ENCODE data around the gene DSEL.

Gene DSEL

DNA sequence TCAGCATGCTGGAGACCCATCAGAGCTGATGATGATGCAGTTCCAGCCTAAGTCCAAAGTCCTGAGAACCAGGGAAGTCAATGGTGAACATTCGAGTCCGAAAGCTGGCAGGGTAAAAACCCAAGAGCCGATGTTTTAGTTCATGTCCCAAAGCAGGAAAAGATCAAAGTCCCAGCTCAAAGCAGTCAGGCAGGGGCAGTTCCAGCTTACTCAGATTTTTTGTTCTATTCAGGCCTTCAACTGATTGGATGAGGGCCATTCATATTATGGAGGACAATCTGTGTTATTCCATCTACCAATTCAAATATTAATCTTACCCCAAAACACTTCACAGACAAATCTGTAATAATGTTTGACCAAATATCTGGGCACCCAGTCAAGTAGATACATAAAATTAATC is 38.3 kb downstream of the DSEL start:
- ATAC-seq (ENCODE audit: insufficient read depth, low read depth) (no peak), DNase-seq (no peak)
- H3K27me3 ChIP-seq (ENCODE audit: insufficient read depth, low read length, poor library complexity) = no peaks in the 10 kb centered on the region
- no peak overlapping the region for H3K9ac ChIP-seq (ENCODE audit: low read depth, low read length)
- no peak for TF ChIP-seq EZH2 (IDR thresholded peaks at IDR 0.05; ENCODE audit: borderline replicate concordance, low read depth, low read length, severe bottlenecking)
- TF ChIP-seq, protein P1, sequence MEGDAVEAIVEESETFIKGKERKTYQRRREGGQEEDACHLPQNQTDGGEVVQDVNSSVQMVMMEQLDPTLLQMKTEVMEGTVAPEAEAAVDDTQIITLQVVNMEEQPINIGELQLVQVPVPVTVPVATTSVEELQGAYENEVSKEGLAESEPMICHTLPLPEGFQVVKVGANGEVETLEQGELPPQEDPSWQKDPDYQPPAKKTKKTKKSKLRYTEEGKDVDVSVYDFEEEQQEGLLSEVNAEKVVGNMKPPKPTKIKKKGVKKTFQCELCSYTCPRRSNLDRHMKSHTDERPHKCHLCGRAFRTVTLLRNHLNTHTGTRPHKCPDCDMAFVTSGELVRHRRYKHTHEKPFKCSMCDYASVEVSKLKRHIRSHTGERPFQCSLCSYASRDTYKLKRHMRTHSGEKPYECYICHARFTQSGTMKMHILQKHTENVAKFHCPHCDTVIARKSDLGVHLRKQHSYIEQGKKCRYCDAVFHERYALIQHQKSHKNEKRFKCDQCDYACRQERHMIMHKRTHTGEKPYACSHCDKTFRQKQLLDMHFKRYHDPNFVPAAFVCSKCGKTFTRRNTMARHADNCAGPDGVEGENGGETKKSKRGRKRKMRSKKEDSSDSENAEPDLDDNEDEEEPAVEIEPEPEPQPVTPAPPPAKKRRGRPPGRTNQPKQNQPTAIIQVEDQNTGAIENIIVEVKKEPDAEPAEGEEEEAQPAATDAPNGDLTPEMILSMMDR (IDR thresholded peaks at IDR 0.05; ENCODE audit: borderline replicate concordance, extremely low read depth, low read length, poor library complexity, severe bottlenecking) = no peak
- no peaks in the 10 kb centered on the region for H3K79me2 ChIP-seq (ENCODE audit: insufficient read depth, low read length)
- H3K9me3 ChIP-seq (ENCODE audit: insufficient read depth, low read length, severe bottlenecking) = no peaks in the 10 kb centered on the region
- H3K36me3 ChIP-seq (ENCODE audit: insufficient read depth, low read length) = no peaks in the 10 kb centered on the region
- no peak overlapping the region for H3K27ac ChIP-seq (ENCODE audit: low read length)
- no peak overlapping the region for H3K4me2 ChIP-seq (ENCODE audit: insufficient read depth, low read length)
- H3K4me1 ChIP-seq (ENCODE audit: insufficient read depth, low read length) = no peaks in the 10 kb centered on the region
- H2AFZ ChIP-seq (ENCODE audit: low read depth, low read length) = no peak overlapping the region
- H4K20me1 ChIP-seq (ENCODE audit: insufficient read depth, low read length) = no peaks in the 10 kb centered on the region
- H3K4me3 ChIP-seq (ENCODE audit: low read depth in 1 of 2, low read length in 2 of 2) = no peak overlapping the region

DNA sequence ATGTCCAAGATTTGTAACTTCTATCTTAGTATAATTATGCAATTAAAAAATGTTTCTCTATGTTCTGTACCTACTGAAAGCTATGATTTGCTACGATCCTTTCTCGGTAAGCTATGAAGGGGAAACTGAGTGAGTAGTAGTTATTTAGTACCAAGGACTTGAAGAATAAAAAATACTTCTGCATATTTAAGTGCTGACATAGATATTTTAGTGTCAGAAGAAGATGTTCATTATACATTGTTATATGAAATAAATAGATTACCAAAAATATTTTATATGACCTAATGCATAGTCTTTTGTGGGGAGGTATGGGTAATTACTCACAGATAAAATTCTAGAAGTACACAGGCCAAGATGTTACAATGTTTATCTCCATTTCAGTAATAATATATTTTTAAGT is 39.0 kb downstream of the DSEL start:
- Histone ChIP-seq H3K27ac (ENCODE audit: low read length) (no peak overlapping the region), H4K20me1 (ENCODE audit: insufficient read depth, low read length) (no peaks in the 10 kb centered on the region), H3K79me2 (ENCODE audit: insufficient read depth, low read length) (no peaks in the 10 kb centered on the region), H3K9me3 (ENCODE audit: insufficient read depth, low read length, severe bottlenecking) (no peaks in the 10 kb centered on the region), H3K4me1 (ENCODE audit: insufficient read depth, low read length) (no peaks in the 10 kb centered on the region), H3K4me2 (ENCODE audit: insufficient read depth, low read length) (no peak overlapping the region), H3K36me3 (ENCODE audit: insufficient read depth, low read length) (no peaks in the 10 kb centered on the region), H3K9ac (ENCODE audit: low read depth, low read length) (no peak overlapping the region), H3K4me3 (ENCODE audit: low read depth in 1 of 2, low read length in 2 of 2) (no peak overlapping the region), H2AFZ (ENCODE audit: low read depth, low read length) (no peak overlapping the region), H3K27me3 (ENCODE audit: insufficient read depth, low read length, poor library complexity) (no peaks in the 10 kb centered on the region)
- DNase-seq (no peak), ATAC-seq (ENCODE audit: insufficient read depth, low read depth) (no peak)
- TF ChIP-seq, protein P1 (IDR thresholded peaks at IDR 0.05; ENCODE audit: borderline replicate concordance, extremely low read depth, low read length, poor library complexity, severe bottlenecking) = no peak

DNA sequence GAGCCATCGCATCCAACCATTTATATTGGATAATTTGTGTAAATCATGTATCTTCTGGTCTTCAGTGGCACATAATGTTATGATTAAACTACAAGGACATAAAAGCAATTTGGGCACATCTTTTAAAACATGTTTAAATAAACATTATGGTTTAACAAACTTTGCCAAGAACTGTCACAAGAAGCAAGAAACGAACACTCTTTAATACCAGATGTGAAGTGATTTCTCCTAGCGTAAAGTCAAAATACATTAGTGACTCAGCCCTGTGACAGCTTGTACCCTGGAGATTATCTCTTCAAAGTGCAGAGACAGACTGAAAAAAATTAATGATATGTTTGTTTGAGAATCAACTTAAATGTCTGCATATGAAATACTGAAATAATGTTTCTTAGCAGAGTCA is 39.9 kb downstream of the DSEL start:
- DNase-seq = no peak
- Histone ChIP-seq H4K20me1 (ENCODE audit: insufficient read depth, low read length) (no peaks in the 10 kb centered on the region), H3K9ac (ENCODE audit: low read depth, low read length) (no peak overlapping the region), H3K27ac (ENCODE audit: low read length) (no peak overlapping the region), H2AFZ (ENCODE audit: low read depth, low read length) (no peak overlapping the region), H3K4me1 (ENCODE audit: insufficient read depth, low read length) (no peaks in the 10 kb centered on the region), H3K4me3 (ENCODE audit: low read depth in 1 of 2, low read length in 2 of 2) (no peak overlapping the region), H3K9me3 (ENCODE audit: insufficient read depth, low read length, severe bottlenecking) (no peaks in the 10 kb centered on the region), H3K36me3 (ENCODE audit: insufficient read depth, low read length) (no peaks in the 10 kb centered on the region), H3K4me2 (ENCODE audit: insufficient read depth, low read length) (no peak overlapping the region), H3K27me3 (ENCODE audit: insufficient read depth, low read length, poor library complexity) (no peaks in the 10 kb centered on the region), H3K79me2 (ENCODE audit: insufficient read depth, low read length) (no peaks in the 10 kb centered on the region)
- no peak for ATAC-seq (ENCODE audit: insufficient read depth, low read depth)
- TF ChIP-seq, protein P1 (IDR thresholded peaks at IDR 0.05; ENCODE audit: borderline replicate concordance, extremely low read depth, low read length, poor library complexity, severe bottlenecking) = no peak
- TF ChIP-seq EZH2 (IDR thresholded peaks at IDR 0.05; ENCODE audit: borderline replicate concordance, low read depth, low read length, severe bottlenecking) = no peak

GRCh38 chr18:67475673-67476072 is 40.8 kb downstream of the DSEL start:
- H3K9me3 ChIP-seq (ENCODE audit: insufficient read depth, low read length, severe bottlenecking) = no peaks in the 10 kb centered on the region
- TF ChIP-seq, protein P1 (IDR thresholded peaks at IDR 0.05; ENCODE audit: borderline replicate concordance, extremely low read depth, low read length, poor library complexity, severe bottlenecking) = no peak
- H3K36me3 ChIP-seq (ENCODE audit: insufficient read depth, low read length) = no peaks in the 10 kb centered on the region
- no peak overlapping the region for H2AFZ ChIP-seq (ENCODE audit: low read depth, low read length)
- H3K27me3 ChIP-seq (ENCODE audit: insufficient read depth, low read length, poor library complexity) = no peaks in the 10 kb centered on the region
- H3K4me2 ChIP-seq (ENCODE audit: insufficient read depth, low read length) = no peak overlapping the region
- H3K27ac ChIP-seq (ENCODE audit: low read length) = no peak overlapping the region
- H4K20me1 ChIP-seq (ENCODE audit: insufficient read depth, low read length) = no peaks in the 10 kb centered on the region
- H3K79me2 ChIP-seq (ENCODE audit: insufficient read depth, low read length) = no peaks in the 10 kb centered on the region
- H3K9ac ChIP-seq (ENCODE audit: low read depth, low read length) = no peak overlapping the region
- H3K4me1 ChIP-seq (ENCODE audit: insufficient read depth, low read length) = no peaks in the 10 kb centered on the region
- ATAC-seq (ENCODE audit: insufficient read depth, low read depth) (no peak), DNase-seq (no peak)
- no peak overlapping the region for H3K4me3 ChIP-seq (ENCODE audit: low read depth in 1 of 2, low read length in 2 of 2)

Measured in DND-41 (cell line).